GM12875 (cell line): ENCODE results near the gene DTHD1.

Source experiments
- H3K4me3 ChIP-seq: one replicate; pipeline ENCODE4 v1.5.1; 2011; ENCODE audit warnings: low read depth, low read length, control low read depth
- CTCF ChIP-seq: IDR thresholded peaks from 2 replicates; pipeline ENCODE4 v1.5.1; 2011; ENCODE audit warnings: low read depth, mild to moderate bottlenecking, control low read depth, inconsistent platforms, low read length, moderate library complexity, borderline replicate concordance; ENCODE audit not compliant: insufficient read depth

Gene DTHD1

GRCh38 chr4:36343501-36344175 lies 62.2 kb downstream of the DTHD1 start:
- no peak for TF ChIP-seq CTCF
- no peak overlapping the region for H3K4me3 ChIP-seq

GRCh38 chr4:36348403-36348938 lies 67.1 kb downstream of the DTHD1 start:
- H3K4me3 ChIP-seq: no peak overlapping the region
- no peak for TF ChIP-seq CTCF

- TF ChIP-seq CTCF: no peak
- no peak overlapping the region for H3K4me3 ChIP-seq
Observed at GRCh38 chr4:36349938-36350549, 68.6 kb downstream of the DTHD1 start.

DNA sequence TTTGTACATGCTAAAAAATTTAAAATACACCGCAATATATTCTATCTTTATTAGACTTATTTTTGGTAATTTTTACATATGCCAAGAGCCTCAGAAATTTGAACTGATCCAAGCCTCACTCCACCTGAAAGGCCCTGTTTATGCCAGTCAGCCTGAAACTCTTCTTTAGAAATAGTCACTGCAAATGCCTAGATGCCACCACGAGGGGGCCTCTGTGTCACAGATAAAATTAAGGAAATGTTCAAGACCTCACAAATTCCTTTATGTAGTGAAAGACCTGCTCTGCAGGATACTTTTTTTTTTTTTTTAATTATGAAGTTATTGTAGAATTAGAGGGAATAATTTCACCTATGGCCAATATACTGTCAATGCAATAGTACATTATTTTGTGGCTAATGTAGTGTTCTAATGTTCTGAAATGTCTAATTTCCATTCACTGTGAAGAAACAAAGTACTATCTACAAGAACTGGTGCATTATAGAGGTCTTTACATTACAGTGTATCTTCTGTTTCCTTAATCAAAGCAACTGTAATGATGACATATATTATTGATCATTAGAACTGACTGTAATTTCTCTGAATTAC lies 69.8 kb downstream of the DTHD1 start:
- no peak overlapping the region for H3K4me3 ChIP-seq
- TF ChIP-seq CTCF: peak; percentile 55; the same call in 1 of the 2 replicates

DNA sequence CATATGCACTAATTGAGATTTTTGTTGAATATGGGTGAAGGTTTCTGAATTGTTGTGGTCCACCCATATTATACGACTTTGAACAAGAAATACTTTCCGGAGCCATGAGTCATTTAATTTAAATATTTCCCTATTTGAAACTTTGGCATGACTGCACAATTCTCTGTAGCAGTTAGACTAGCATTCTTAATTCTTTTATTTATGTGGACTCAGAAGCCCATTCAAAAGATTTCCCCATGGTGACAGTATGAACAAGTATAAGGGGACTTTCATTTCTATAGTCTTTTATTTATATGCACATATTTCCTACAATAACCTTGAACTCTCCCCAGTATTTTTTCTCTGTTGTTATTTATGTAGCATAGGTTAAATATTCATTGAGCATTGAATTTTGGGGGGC lies 72.6 kb downstream of the DTHD1 start:
- no peak for TF ChIP-seq CTCF
- H3K4me3 ChIP-seq: no peak overlapping the region

DNA sequence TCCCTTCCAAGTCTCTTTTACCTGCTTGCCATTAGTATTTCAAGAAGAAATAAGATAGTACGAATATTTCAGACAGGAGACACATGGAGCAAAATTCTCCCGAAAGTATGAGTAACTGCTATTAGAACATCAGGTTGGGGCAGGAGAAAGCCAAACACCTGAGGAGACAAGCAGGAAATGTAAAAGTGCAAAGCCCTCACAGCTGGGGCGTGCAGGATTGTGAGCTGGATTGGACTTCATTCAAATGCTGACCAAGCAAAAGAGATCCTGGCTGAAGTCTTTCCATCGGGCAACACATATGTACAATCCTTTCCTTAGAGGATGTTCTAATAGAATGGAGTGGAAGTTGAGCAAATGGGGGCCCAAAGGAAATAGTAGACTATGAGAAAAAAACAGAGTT lies 76.8 kb downstream of the DTHD1 start:
- H3K4me3 ChIP-seq: no peak overlapping the region
- TF ChIP-seq CTCF: no peak
